Measurements from ENCODE around the gene UROC1.

UROC1 gene

DNA sequence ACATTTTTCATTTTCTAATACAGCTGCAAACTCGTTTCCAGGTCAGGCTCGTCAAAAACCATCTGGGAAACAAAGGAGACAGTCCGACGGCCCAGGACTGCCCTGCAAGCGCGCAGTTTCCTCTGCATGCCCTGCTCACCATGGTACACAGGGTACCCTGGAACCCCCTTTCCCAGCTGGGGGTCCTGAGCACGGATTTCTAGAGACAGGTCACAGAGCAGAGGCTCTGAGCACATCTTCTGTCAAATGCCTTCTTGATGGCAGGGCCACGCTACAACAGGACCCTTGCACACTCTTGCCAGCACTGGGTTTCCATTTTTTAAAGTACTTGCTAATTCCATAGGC is 50.0 kb downstream of the UROC1 start:
- H3K36me3 Mint-ChIP-seq (ENCODE audit: low read depth) = peaks cover 54% of the 10 kb centered on the region
- H3K4me3 Mint-ChIP-seq = no peak overlapping the region
- no peak overlapping the region for H3K27ac Mint-ChIP-seq
- H3K4me1 Mint-ChIP-seq (ENCODE audit: low read depth) = peaks cover 21% of the 10 kb centered on the region
- H3K9me3 Mint-ChIP-seq = no peaks in the 10 kb centered on the region
- H3K27me3 Mint-ChIP-seq (ENCODE audit: low read depth) = no peaks in the 10 kb centered on the region

- Mint-ChIP-seq H3K27me3 (ENCODE audit: low read depth) (no peaks in the 10 kb centered on the region), H3K9me3 (no peaks in the 10 kb centered on the region), H3K4me1 (ENCODE audit: low read depth) (peaks cover 16% of the 10 kb centered on the region), H3K4me3 (no peak overlapping the region), H3K27ac (no peak overlapping the region), H3K36me3 (ENCODE audit: low read depth) (peaks cover 54% of the 10 kb centered on the region)
Measured at GRCh38 chr3:126466886-126467610, 50.5 kb downstream of the UROC1 start.

DNA sequence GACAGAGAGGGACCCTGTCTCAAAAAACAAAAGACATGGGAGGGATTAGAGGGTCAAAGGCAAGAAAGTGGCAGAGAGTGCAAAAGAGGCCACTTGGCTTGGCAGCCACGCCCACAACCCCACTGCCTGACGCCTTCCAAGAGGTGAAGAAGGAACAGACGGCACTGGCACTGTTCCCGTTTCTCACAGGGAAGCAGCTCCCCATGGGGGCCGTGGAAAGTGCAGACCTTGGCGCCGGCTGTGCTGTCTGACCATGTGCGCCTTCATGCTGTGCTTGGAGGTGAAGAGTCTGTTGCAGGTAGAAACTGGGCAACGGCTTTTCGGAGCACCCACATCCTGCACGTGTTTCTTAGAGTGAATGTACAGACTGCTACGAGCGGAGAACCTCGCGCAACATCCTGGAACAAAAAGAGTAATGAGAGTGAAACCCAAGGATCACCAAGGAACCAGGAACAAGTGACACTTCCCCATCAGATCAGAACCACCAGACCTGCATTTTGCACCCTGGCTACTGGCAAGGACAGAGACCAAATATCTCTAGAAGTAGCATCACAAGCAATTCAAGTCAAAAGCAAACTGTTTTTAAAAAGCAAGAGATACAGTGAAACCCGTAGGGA is 51.5 kb downstream of the UROC1 start:
- Mint-ChIP-seq H3K36me3 (ENCODE audit: low read depth) (peaks cover 61% of the 10 kb centered on the region), H3K9me3 (no peaks in the 10 kb centered on the region), H3K27me3 (ENCODE audit: low read depth) (no peaks in the 10 kb centered on the region), H3K4me1 (ENCODE audit: low read depth) (peaks cover 14% of the 10 kb centered on the region), H3K4me3 (no peak overlapping the region), H3K27ac (no peak overlapping the region)

- Mint-ChIP-seq H3K27me3 (ENCODE audit: low read depth) (no peaks in the 10 kb centered on the region), H3K4me1 (ENCODE audit: low read depth) (peaks cover 16% of the 10 kb centered on the region), H3K9me3 (no peaks in the 10 kb centered on the region), H3K4me3 (no peak overlapping the region), H3K36me3 (ENCODE audit: low read depth) (peaks cover 58% of the 10 kb centered on the region), H3K27ac (no peak overlapping the region)
Measured at GRCh38 chr3:126464997-126465396, 52.6 kb downstream of the UROC1 start.

DNA sequence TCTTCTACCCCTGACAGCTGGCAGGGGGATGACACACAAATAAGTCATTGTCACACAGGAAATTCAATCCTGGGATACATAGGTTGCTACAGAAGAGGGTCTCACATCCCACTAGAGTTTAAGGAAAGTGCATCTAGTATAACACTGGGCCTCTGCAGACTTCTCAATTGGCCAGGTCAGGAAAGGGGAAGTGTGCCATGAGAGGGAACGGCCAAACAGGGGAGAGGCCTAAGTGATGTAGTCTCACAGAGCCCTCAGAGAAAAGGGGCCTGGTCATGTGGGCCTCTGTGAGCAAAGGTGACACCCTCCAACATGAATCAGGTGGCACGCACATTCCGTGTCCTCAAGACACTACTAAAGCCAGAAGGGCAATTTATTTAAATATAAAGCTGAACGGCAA is 53.1 kb downstream of the UROC1 start:
- no peaks in the 10 kb centered on the region for H3K27me3 Mint-ChIP-seq (ENCODE audit: low read depth)
- H3K4me3 Mint-ChIP-seq = no peak overlapping the region
- H3K4me1 Mint-ChIP-seq (ENCODE audit: low read depth) = peaks cover 16% of the 10 kb centered on the region
- H3K36me3 Mint-ChIP-seq (ENCODE audit: low read depth) = peaks cover 53% of the 10 kb centered on the region
- H3K27ac Mint-ChIP-seq = no peak overlapping the region
- no peaks in the 10 kb centered on the region for H3K9me3 Mint-ChIP-seq

- Mint-ChIP-seq H3K36me3 (ENCODE audit: low read depth) (peaks cover 49% of the 10 kb centered on the region), H3K27me3 (ENCODE audit: low read depth) (no peaks in the 10 kb centered on the region), H3K27ac (no peak overlapping the region)
Measured at GRCh38 chr3:126464093-126464492, 53.5 kb downstream of the UROC1 start.

DNA sequence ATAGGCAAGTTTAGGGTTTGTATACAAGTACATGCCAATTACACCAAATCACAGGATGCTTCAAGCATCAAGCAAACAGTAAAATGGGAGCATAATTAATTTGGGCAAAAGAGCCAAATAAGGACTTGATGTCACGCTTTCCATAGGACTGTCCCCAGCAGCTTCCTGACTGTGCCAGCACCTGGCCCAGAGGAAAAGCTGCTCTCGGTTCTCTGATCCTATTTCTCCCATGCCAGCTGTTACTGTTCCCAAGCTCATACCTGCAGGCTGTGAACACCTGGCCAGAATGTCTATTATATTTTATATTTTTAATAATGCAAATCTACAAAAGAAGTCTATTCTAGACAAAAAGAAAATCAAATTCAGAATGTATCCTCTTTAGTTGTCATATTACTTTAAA is 54.1 kb downstream of the UROC1 start:
- Mint-ChIP-seq H3K36me3 (ENCODE audit: low read depth) (peaks cover 47% of the 10 kb centered on the region), H3K9me3 (no peaks in the 10 kb centered on the region), H3K27me3 (ENCODE audit: low read depth) (no peaks in the 10 kb centered on the region), H3K27ac (no peak overlapping the region), H3K4me1 (ENCODE audit: low read depth) (peaks cover 8% of the 10 kb centered on the region), H3K4me3 (no peak overlapping the region)

More at GRCh38 chr3:126464093-126464492, 53.5 kb downstream of the UROC1 start:
- Mint-ChIP-seq H3K4me1 (ENCODE audit: low read depth) (peaks cover 12% of the 10 kb centered on the region), H3K9me3 (no peaks in the 10 kb centered on the region), H3K4me3 (no peak overlapping the region)

- Mint-ChIP-seq H3K36me3 (ENCODE audit: low read depth) (peaks cover 45% of the 10 kb centered on the region), H3K4me1 (ENCODE audit: low read depth) (peaks cover 2% of the 10 kb centered on the region), H3K27me3 (ENCODE audit: low read depth) (no peaks in the 10 kb centered on the region), H3K27ac (no peak overlapping the region), H3K9me3 (no peaks in the 10 kb centered on the region), H3K4me3 (no peak overlapping the region)
Measured at GRCh38 chr3:126461450-126462070, 56.0 kb downstream of the UROC1 start.

- Mint-ChIP-seq H3K4me1 (ENCODE audit: low read depth) (peaks cover 2% of the 10 kb centered on the region), H3K4me3 (no peak overlapping the region), H3K27me3 (ENCODE audit: low read depth) (no peaks in the 10 kb centered on the region), H3K36me3 (ENCODE audit: low read depth) (peaks cover 38% of the 10 kb centered on the region), H3K27ac (no peak overlapping the region), H3K9me3 (no peaks in the 10 kb centered on the region)
Measured at GRCh38 chr3:126460381-126460780, 57.2 kb downstream of the UROC1 start.

- peaks cover 37% of the 10 kb centered on the region for H3K36me3 Mint-ChIP-seq (ENCODE audit: low read depth)
- H3K4me1 Mint-ChIP-seq (ENCODE audit: low read depth) = peaks cover 2% of the 10 kb centered on the region
- no peak overlapping the region for H3K27ac Mint-ChIP-seq
- H3K27me3 Mint-ChIP-seq (ENCODE audit: low read depth) = no peaks in the 10 kb centered on the region
- H3K4me3 Mint-ChIP-seq = no peak overlapping the region
- no peaks in the 10 kb centered on the region for H3K9me3 Mint-ChIP-seq
Measured at GRCh38 chr3:126459763-126460127, 57.8 kb downstream of the UROC1 start.

DNA sequence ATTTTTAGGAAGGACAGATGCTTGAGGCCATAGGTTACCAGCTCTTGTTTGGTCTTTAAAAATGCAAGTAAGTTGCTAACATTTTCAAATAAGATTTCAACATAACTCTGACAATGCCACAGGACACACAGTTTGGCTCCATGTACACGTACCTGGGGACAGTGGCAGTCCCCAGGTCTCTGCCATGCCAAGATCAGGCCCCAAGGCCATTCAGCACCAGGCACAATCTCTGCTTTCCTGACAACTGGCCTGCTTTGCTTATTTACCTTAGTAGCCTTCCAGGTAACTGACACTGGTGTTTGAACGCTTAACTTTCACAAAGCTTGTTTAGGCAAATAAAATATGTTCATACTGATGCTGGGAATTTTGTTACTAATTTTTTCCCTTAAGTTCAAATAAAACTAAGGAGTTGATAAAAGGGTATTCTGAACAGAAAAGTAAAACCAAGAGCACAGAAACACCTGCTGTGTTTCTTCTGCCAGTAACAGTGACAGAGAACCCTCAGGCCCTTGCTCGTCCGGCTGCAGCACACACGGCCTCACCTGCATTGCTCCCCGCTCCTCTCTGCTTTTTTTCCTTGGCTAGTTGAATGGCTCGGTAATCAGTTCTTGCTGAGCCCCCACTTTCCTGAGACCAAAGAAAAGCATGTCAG is 58.3 kb downstream of the UROC1 start:
- H3K9me3 Mint-ChIP-seq = no peaks in the 10 kb centered on the region
- peaks cover 2% of the 10 kb centered on the region for H3K4me1 Mint-ChIP-seq (ENCODE audit: low read depth)
- H3K27me3 Mint-ChIP-seq (ENCODE audit: low read depth) = no peaks in the 10 kb centered on the region
- no peak overlapping the region for H3K27ac Mint-ChIP-seq
- peaks cover 37% of the 10 kb centered on the region for H3K36me3 Mint-ChIP-seq (ENCODE audit: low read depth)
- no peak overlapping the region for H3K4me3 Mint-ChIP-seq

GRCh38 chr3:126456766-126457388 is 60.7 kb downstream of the UROC1 start:
- peaks cover 38% of the 10 kb centered on the region for H3K36me3 Mint-ChIP-seq (ENCODE audit: low read depth)
- H3K9me3 Mint-ChIP-seq = no peaks in the 10 kb centered on the region

DNA sequence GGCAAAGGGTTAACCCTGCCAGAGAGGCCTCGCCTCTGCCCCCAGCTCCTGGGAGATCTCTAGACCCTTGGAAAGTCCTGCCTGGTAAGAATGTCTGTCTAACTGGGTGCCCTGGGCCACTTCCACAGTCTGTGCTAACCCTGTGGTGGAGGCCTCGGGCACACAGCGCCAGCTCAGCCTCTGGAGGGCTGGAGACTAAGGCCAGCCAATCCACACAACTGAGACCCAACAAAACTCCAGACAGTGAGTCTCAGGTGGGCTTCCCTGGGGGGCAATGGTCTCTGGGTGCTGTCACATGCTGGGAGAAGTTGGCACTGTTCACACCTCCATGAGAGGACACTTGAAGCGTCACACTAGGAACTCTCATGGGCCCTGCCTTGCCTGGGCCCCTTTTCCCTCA is 61.4 kb downstream of the UROC1 start:
- Mint-ChIP-seq H3K4me1 (ENCODE audit: low read depth) (peaks cover 2% of the 10 kb centered on the region), H3K9me3 (no peaks in the 10 kb centered on the region), H3K27ac (no peak overlapping the region), H3K4me3 (no peak overlapping the region), H3K36me3 (ENCODE audit: low read depth) (peaks cover 35% of the 10 kb centered on the region), H3K27me3 (ENCODE audit: low read depth) (no peaks in the 10 kb centered on the region)

More at GRCh38 chr3:126456766-126457388, 60.7 kb downstream of the UROC1 start:
- H3K4me1 Mint-ChIP-seq (ENCODE audit: low read depth) = peaks cover 2% of the 10 kb centered on the region
- no peaks in the 10 kb centered on the region for H3K27me3 Mint-ChIP-seq (ENCODE audit: low read depth)
- H3K4me3 Mint-ChIP-seq = no peak overlapping the region
- H3K27ac Mint-ChIP-seq = no peak overlapping the region

DNA sequence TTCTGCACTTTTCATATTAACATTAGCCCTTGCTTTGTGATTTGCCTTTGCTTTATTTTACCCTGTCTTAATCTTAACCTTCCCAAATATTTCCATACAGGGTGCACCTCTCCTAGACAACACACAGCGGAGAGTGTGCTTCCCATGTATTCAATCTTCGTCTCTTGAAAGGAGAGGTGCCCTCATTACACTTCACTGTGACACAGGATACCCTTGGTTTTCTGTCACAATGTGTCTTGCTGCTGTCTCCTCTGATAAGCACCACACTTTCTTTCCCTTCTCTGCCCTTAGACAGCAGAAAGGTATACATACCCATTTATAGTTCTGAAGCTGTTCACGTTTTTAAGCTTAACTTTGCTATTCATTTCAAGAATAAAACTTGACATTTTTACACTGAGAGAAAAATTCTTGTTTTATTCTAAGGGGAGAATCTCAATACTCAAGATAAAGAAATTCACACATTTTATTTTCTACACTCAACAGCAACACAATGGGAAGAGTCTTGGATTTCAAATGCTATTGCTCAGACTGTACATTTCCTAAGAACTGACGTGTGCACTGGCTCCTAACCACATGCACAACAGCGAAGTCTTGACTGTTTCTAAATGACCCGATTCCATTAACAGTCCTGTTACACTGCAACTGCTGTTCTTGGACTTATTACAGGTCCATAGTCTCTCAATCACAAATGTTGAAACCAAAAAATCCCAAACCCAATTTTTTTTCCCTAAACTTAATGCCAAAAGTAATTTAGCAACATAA is 63.0 kb downstream of the UROC1 start:
- Mint-ChIP-seq H3K4me1 (ENCODE audit: low read depth) (no peaks in the 10 kb centered on the region), H3K36me3 (ENCODE audit: low read depth) (peaks cover 27% of the 10 kb centered on the region), H3K4me3 (no peak overlapping the region), H3K27ac (no peak overlapping the region), H3K9me3 (no peaks in the 10 kb centered on the region), H3K27me3 (ENCODE audit: low read depth) (no peaks in the 10 kb centered on the region)

Data from T-helper 1 cell treated with Interleukin-12 subunit alpha and Interleukin-12 subunit beta and Interleukin-4 antibody, amounts not matched to agents 30 μg/mL and 1 μg/mL, for 36 hours (primary cell).